HG03095 (cell line): ENCODE measurements around the gene STX10.
"Not testable (repeated sequence)": the region's sequence is repeated elsewhere in the genome, so short reads cannot be mapped to it uniquely, and the experiment has no call there.

Experiments
- ATAC-seq: cut with Tn5 transposase; IDR thresholded peaks from one replicate; pipeline ENCODE4 v1.9.1; 2021; ENCODE audit warnings: moderate library complexity; ENCODE audit not compliant: unreplicated experiment

STX10 gene

GRCh38 chr19:13150187-13150930 lies at the start of gene STX10, which contains the start of gene IER2:
Gene STX10 (minus strand): TSS chr19:13150375. CDS start chr19:13150173, 202 bp downstream.
Gene IER2 (plus strand): TSS chr19:13150411. CDS start chr19:13153187, 2,776 bp downstream.
- ATAC-seq: peak; percentile 35

- no peak for ATAC-seq
These were observed 48.5 kb upstream of the STX10 start for GRCh38 chr19:13198634-13199033.

- ATAC-seq: no peak
These were observed 45.5 kb upstream of the STX10 start for GRCh38 chr19:13195678-13196077.

GRCh38 chr19:13190781-13191540 lies 40.8 kb upstream of the STX10 start:
- ATAC-seq: no peak

GRCh38 chr19:13189600-13189999 lies 39.4 kb upstream of the STX10 start:
- no peak for ATAC-seq

GRCh38 chr19:13187419-13187818 lies 37.2 kb upstream of the STX10 start:
- no peak for ATAC-seq

GRCh38 chr19:13186688-13187087 lies 36.5 kb upstream of the STX10 start:
- not testable (repeated sequence) for ATAC-seq

GRCh38 chr19:13185763-13186657 lies 35.8 kb upstream of the STX10 start:
- not testable (repeated sequence) for ATAC-seq

GRCh38 chr19:13184926-13185325 lies 34.8 kb upstream of the STX10 start:
- not testable (repeated sequence) for ATAC-seq

- ATAC-seq: no peak
These were observed 31.7 kb upstream of the STX10 start for GRCh38 chr19:13181747-13182388.

- not testable (repeated sequence) for ATAC-seq
These were observed 28.1 kb upstream of the STX10 start for GRCh38 chr19:13178291-13178690.

GRCh38 chr19:13177584-13177983 lies 27.4 kb upstream of the STX10 start:
- ATAC-seq: not testable (repeated sequence)

GRCh38 chr19:13176345-13176744 lies 26.2 kb upstream of the STX10 start:
- no peak for ATAC-seq

- ATAC-seq: no peak
These were observed 23.1 kb upstream of the STX10 start for GRCh38 chr19:13173139-13173737.

GRCh38 chr19:13172346-13173138 lies 22.4 kb upstream of the STX10 start:
- no peak for ATAC-seq

- no peak for ATAC-seq
These were observed 21.0 kb upstream of the STX10 start for GRCh38 chr19:13171146-13171545.

- ATAC-seq: no peak
These were observed 19.6 kb upstream of the STX10 start for GRCh38 chr19:13169769-13170168.

GRCh38 chr19:13166151-13166550 lies 16.0 kb upstream of the STX10 start:
- ATAC-seq: not testable (repeated sequence)
